Mucosa of gallbladder (tissue), 1 donor: Measurements from ENCODE around the gene C1QTNF8. TPM values are rescaled to one million over a fixed set of nuclear protein-coding genes. Genes with fewer than 3 reads are reported as not detected.

Experiments used
- DNase-seq: peaks from one replicate; pipeline ENCODE4 v3.0.0-alpha.2; 2020; ENCODE audit warnings: low spot score
- total RNA-seq: library from RNA; stranded (reverse); gene quantifications from one replicate; pipeline ENCODE4 v1.2.1, GENCODE V29; 2021
- donor health status: DM: no; HTN: no; CAD: no.

Gene C1QTNF8
- total RNA-seq, 1 donor from 2014 or later = not detected

DNA sequence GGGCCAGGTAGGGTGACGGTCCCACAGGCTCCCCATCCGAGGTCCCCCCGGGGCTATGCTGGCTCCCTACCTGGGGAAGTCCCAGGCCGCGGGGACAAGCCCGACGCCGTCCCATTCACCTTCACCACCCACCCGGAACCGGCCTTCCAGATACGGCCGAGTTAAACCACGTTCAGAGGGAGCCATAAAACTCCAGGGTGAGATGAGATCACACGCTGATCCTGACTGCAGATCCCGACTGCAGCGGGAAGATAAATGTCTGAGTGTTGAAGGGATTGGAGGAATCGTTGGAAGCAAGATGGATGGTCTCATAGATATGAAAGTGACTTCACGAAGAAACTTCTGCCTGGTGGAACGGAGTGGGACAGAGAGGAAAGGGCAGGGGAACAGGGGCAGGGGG lies 13.6 kb upstream of the C1QTNF8 start:
- no peak for DNase-seq

DNA sequence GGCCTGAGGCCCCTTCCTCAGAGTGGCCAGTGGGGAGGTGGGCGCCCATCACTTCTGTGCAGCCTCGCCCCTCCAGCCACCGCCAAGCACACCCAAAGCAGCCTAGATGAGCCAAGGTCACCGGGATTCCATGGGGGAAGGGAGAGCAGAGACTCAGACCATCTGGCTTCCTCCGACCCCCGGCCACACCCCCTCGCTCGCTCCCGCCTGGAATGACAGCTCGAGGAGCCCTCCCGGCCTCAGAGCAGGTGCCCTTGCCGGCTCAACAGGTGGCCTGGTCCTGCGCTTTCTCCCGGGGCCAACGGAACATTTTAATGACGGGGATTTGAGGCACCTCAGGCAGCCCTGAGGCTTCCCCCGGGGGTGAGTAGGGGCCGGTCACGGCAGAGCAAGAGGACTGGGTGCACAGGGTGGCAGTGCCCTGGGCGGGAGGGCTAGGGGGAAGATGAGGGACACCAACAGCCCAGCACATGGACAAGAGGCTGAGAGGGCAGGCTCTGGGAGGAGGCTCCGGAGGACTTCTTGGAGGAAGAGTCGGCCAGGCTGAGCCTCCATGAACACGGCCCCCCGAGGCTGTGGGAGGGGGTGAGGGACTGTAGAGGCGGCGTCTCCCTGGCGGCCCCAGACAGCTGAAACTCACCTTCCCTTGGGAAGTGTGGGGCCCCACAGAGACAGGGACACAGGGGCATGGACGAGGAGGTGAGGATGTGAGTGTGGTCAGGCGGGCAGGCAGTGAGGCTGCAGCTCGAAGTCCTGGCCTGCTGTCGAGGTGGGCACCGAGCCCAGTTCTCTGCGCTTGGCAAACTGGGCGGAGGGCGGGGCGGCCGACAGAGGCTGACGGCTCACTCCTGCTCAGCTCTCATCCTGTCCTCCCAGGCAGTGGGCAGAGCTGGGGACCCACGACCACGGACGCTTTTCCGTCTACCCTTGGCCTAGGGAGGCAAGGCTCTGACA lies 12.5 kb upstream of the C1QTNF8 start:
- peak; percentile 77 for DNase-seq

GRCh38 chr16:1107731-1108130 lies 11.7 kb upstream of the C1QTNF8 start:
- DNase-seq = no peak

GRCh38 chr16:1107141-1107540 lies 11.1 kb upstream of the C1QTNF8 start:
- no peak for DNase-seq

DNA sequence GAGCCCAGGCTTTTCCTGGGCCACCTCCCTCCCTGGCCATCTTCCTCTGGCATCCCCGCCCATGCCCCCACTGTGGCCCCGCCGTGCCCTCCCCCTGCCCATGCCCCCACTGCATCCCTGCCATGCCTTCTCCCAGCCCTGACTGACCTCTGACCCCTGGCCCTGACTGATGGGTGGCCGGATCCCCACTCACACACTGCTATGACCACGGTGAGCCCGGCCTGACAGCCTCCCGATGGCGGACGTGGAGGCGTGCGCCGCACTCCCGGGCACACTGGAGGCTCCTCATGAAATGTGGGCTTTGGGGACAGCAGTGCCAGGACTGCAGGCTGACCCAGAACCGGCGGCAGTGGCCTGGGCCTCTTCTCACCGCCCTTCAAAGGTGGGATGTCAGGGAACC lies 10.6 kb upstream of the C1QTNF8 start:
- no peak for DNase-seq

DNA sequence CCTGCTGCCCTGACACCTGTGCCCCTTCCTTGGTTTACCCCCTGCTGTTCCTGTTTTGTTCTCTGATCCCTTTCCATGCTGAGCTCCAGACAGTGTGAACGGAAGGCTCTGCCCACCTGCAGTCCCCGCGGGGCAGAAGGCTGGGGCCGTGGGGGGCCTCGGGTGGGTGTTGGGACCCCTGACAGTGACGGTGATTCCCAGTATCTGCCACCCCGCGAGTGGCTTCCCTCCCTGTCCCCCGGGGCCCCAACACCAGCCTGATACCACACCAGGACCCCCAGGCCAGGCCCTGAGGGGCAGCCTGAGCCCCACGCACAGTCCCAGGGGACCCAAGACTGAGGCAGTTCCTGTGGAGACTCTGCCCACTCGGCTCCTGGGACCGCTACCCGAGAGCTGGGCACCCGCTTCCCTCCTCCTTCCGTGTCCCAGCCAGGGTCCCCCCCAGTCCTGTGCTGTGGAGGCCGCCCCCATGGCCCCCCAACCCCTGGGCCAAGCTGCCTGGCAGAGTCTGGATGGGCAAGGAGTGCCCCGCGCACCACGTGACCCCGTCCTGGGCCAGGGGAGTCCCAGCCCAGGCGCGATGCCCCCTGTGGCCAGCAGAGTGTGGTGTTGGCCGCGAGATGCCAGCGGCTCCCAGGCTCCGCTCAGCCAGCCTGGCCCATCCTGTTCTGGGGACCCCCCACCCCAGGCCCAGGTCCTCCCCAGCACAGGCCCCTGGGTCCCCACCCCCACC lies 10.0 kb upstream of the C1QTNF8 start:
- DNase-seq = peak; percentile 65

DNA sequence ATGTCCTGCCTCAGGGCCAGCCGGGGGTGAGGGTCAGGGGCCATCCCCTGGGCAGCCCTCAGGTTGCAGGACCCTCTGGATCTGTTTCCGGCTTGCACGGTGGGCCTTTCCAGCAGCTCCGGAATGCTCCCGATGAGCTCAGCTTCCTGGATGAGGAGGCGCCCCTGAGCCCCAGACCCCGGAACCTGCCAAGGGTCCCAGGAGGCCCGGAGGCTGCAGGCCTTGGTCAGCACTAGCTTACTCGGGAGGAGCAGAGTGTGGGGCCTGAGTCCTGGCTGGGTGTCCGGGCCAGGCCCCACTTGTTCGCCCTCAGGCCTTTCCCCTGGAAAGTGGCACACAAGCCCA lies 7.6 kb upstream of the C1QTNF8 start:
- no peak for DNase-seq

GRCh38 chr16:1102921-1103635 lies 7.0 kb upstream of the C1QTNF8 start:
- DNase-seq = peak; percentile 43

DNA sequence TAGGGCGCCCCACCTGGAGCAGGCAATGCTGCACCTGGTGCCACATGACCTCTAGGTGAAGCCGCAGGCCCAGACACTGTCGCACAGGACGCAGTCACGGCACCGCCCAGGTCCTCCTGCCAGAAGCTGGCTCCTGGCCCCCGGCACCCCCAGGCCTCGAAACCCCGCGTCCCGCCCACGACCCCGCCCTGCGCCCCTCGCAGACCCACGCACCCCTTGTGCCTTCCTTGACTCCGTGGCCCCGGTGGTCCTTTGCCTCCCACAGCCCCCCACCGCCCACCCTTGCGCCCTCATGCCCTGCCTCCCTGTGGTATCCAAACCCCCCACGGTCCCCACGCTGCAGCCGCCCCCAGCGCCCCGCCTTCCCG lies 6.3 kb upstream of the C1QTNF8 start:
- DNase-seq = no peak

DNA sequence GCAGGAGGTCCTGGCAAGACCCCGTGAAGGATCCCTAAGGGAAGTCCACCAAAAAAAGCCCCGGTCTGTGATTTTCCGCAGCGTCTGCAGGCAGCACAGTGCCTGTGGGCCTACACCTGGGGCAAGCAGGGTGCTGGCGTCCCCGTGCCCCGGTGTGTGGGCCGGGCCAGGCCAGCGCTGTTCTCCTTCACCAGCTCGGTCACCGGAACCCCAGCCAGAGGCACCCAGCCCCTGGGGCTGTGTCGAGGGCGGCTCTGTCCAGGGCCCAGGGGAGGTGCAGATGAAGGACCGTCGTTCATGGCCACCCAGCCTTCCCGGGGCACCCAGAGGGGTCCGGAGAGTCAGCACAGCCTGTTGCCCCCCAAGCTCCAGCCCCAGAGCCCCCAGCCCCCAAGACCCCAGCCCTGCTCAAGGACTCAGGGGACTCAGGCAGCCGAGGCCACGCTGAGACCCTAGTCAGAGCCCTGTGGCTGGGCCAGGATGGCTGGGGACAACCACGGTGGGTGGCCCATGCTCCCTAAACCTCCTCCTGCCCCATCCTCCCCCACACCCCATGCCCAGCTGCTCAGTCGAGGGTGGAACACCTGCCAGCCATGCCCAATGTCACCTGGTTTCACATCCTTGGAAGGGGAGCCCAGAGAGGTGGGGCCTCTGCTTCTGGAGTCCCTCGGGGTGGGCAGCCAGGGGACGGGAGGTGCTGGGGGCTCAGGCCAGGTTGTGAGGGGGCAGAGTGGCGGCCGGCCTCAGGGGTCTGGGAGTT lies 5.7 kb upstream of the C1QTNF8 start:
- no peak for DNase-seq

GRCh38 chr16:1101133-1101532 lies 5.1 kb upstream of the C1QTNF8 start:
- DNase-seq = no peak

DNA sequence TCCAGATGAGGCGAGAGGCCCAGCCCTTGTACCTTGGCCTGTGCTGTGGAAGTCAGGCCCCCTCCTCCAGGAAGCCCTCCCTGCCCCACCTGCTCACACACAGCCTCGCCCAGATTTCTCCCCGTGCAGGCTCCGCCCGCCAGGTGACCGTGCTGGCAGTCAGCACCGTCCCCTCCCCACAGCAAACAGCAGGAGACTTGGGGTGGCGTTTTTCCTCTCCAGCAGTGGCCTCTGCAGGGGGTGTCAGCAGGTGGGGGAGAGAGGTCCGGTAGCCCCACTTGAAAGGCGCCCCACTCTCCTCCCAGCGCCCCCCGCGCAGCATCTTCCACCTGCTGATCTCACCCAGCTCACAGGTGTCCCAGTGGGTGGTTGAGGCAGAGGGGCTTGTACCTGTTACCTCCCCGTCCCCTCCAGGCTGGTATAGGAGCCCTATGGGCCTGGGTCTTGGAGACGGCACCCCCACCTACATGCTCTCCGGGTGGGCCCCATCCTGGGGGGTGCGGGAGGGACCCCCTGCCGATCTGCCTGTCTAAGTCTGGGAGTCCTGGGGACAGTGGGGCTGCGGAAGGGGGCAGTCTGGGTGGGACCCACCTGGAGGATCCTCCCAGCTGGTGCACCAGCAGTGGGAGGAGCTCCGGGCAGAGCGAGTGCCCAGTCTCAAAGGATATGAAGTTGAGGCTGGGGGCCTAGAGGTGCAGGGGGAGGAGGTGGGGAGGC lies 4.2 kb upstream of the C1QTNF8 start:
- DNase-seq = no peak

DNA sequence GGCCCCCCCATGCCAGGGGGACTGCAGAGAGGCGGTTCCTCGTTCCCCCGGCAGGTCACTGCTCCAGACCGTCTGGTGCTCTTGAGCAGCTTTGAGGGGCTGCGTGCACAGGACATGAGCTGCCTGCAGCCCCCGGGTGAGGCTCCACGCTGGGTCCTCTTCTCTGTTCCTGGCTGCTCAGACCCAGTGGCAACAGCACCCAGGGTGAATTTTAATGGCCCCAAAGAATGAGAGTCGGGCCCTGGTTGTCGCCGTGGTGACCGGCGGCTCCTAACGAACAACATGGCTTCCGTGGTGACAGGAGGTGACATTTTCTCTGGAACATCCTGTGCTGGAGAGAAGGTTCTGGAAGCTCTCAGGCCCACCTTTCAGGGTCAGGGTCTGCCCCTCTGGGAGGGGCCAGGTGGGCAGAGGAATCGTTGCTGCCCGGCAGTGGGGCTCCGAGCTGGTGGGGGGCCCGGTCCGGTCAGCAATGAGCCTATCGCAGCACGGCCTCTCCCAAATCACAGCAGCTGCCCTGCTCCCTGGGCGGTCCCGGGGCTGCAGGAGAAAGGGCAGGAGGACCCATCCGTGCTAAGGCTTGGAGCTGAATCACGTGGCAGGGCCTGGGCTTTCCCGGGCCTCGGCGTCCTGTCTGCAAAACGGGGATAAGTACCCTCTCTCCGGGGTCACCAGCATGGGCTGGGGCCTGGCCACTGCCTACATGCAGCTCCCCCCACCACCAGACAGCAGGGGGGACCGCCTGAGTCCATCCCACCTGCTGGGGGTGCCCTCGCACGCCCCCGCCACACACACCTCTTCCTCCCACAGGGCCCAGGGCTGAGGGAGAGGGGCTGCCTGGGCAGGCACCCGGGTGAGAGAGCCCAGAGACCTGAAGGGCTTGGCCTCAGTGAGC lies 3.4 kb upstream of the C1QTNF8 start:
- DNase-seq = no peak

- no peak for DNase-seq
Measured at GRCh38 chr16:1098266-1098991, 2.4 kb upstream of the C1QTNF8 start.

GRCh38 chr16:1097800-1098199 lies 1.8 kb upstream of the C1QTNF8 start:
- no peak for DNase-seq

- no peak for DNase-seq
Measured at GRCh38 chr16:1097156-1097555, 1.1 kb upstream of the C1QTNF8 start.

- no peak for DNase-seq
Measured at GRCh38 chr16:1095450-1096168, 435 bp downstream of the C1QTNF8 start.

DNA sequence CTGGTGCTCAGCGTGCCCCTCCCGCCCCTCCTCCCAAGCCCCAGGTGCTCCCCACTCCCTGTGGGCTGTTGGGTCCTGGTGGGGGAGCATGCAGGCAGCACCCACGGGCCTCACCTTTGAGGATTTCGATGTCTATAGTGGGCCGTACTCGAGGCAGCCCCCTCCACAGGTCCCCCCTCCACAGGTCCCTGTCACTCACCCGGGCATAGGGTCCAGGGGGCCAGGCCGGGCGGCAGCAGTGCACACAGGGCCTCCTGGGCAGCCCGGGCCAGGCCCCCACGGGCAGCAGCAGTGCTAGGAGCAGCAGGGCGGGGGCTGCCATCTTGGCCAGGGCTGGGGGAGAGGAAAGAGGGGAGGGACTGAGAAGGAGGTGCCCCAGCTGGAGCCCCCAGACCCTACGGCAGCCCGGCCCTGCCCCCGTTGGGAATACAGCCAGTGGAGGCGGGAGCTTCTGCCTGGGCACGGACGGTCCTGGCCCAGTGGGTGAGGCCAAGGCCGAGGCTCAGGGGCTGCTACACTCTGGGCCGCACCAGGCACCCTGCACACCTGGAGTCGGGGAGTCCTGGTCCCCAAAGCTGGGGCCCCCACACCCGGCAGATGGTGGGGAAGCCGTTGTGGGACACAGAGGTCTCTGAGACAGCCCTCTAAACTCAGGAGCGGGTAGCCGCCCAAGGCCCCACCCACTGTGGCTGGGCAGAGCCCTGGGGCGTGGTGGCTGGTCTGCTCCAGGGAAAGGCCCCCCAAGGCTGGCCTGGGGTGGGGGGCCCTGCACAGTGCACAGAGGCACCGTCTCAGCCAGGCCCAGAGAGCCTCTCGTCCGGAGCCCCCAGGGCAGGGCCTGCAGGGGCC lies 1.2 kb downstream of the C1QTNF8 start:
- DNase-seq = no peak
